GM19099 (cell line): ENCODE data around the gene USH2A.

Source experiments
- POLR2A ChIP-seq: IDR thresholded peaks from 3 replicates; pipeline ENCODE4 v1.6.1; 2011; ENCODE audit warnings: low read depth; ENCODE audit not compliant: insufficient read length; ENCODE audit errors: extremely low read depth

The USH2A gene

DNA sequence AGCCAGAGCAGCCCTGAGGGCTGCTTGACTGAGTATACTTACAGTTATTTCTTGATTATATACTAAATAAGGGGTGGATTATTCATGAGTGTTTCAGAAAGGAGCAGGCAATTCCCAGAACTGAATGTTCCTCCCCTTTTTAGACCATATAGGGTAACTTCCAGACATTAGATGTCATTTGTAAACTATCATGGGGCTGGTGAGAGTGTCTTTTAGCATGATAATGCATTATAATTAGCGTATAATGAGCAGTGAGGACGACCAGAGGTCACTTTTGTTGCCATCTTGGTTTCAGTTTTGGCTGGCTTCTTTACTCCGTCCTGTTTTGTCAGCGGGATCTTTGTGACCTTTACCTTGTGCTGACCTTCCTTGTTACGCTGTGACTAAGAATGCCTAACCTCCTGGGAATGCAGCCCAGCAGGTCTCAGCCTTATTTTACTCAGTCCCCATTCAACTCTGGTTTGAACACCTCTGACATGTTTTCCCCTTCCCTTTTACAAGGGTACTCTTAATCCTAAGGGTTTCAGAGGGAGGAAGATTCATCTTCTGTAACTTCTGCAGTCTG lies 840.0 kb downstream of the USH2A start:
- no peak for TF ChIP-seq POLR2A

DNA sequence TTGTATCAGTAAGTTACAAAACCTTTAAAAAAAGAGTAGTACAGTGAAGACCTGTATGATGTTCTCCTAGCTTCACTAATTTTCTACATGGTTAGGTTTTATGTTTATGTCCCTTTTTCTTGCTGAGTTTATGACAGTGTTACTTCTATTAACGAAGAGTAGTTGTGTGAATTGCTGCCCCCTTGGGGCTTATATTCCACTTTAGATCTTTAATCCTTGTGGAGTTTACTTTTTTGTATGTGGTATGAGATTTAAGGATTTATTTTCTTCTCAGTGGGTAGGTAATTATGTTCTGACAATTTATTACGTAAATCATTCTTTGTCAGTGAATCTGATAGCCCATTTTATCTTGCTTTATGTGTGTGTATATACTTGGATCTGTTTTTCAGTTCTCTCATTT lies 841.4 kb downstream of the USH2A start:
- no peak for TF ChIP-seq POLR2A
